Measurements from ENCODE around the gene PZP. TPM values are rescaled to one million over a fixed set of nuclear protein-coding genes. Genes with fewer than 3 reads are reported as not detected.

Gene PZP
- total and polyA plus RNA-seq, 9 of the 15 experiments (the other 6 are each of a cell fraction or from before 2014, with no cell fraction given), result 0.01 TPM; not detected in 8

DNA sequence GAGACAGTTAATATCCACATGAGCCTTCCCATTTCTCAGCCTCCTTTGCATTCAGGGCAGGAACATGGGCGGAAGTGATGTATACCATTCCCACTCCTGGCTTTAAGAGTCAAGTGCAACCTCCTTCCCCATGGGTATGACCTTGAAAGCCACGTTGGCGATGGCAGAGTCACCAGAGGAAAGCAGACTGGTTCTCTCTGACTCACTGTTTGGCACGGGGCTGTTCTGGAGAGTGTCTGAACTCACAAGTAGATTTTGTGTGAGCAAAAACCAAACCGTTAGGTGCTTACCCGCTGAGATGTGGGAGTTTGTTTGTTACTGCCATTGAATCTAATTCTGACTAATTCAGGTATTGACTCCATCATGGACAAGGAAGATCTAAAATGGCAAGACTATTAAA lies 36.7 kb upstream of the PZP start (continued):
- TF ChIP-seq, protein P1, sequence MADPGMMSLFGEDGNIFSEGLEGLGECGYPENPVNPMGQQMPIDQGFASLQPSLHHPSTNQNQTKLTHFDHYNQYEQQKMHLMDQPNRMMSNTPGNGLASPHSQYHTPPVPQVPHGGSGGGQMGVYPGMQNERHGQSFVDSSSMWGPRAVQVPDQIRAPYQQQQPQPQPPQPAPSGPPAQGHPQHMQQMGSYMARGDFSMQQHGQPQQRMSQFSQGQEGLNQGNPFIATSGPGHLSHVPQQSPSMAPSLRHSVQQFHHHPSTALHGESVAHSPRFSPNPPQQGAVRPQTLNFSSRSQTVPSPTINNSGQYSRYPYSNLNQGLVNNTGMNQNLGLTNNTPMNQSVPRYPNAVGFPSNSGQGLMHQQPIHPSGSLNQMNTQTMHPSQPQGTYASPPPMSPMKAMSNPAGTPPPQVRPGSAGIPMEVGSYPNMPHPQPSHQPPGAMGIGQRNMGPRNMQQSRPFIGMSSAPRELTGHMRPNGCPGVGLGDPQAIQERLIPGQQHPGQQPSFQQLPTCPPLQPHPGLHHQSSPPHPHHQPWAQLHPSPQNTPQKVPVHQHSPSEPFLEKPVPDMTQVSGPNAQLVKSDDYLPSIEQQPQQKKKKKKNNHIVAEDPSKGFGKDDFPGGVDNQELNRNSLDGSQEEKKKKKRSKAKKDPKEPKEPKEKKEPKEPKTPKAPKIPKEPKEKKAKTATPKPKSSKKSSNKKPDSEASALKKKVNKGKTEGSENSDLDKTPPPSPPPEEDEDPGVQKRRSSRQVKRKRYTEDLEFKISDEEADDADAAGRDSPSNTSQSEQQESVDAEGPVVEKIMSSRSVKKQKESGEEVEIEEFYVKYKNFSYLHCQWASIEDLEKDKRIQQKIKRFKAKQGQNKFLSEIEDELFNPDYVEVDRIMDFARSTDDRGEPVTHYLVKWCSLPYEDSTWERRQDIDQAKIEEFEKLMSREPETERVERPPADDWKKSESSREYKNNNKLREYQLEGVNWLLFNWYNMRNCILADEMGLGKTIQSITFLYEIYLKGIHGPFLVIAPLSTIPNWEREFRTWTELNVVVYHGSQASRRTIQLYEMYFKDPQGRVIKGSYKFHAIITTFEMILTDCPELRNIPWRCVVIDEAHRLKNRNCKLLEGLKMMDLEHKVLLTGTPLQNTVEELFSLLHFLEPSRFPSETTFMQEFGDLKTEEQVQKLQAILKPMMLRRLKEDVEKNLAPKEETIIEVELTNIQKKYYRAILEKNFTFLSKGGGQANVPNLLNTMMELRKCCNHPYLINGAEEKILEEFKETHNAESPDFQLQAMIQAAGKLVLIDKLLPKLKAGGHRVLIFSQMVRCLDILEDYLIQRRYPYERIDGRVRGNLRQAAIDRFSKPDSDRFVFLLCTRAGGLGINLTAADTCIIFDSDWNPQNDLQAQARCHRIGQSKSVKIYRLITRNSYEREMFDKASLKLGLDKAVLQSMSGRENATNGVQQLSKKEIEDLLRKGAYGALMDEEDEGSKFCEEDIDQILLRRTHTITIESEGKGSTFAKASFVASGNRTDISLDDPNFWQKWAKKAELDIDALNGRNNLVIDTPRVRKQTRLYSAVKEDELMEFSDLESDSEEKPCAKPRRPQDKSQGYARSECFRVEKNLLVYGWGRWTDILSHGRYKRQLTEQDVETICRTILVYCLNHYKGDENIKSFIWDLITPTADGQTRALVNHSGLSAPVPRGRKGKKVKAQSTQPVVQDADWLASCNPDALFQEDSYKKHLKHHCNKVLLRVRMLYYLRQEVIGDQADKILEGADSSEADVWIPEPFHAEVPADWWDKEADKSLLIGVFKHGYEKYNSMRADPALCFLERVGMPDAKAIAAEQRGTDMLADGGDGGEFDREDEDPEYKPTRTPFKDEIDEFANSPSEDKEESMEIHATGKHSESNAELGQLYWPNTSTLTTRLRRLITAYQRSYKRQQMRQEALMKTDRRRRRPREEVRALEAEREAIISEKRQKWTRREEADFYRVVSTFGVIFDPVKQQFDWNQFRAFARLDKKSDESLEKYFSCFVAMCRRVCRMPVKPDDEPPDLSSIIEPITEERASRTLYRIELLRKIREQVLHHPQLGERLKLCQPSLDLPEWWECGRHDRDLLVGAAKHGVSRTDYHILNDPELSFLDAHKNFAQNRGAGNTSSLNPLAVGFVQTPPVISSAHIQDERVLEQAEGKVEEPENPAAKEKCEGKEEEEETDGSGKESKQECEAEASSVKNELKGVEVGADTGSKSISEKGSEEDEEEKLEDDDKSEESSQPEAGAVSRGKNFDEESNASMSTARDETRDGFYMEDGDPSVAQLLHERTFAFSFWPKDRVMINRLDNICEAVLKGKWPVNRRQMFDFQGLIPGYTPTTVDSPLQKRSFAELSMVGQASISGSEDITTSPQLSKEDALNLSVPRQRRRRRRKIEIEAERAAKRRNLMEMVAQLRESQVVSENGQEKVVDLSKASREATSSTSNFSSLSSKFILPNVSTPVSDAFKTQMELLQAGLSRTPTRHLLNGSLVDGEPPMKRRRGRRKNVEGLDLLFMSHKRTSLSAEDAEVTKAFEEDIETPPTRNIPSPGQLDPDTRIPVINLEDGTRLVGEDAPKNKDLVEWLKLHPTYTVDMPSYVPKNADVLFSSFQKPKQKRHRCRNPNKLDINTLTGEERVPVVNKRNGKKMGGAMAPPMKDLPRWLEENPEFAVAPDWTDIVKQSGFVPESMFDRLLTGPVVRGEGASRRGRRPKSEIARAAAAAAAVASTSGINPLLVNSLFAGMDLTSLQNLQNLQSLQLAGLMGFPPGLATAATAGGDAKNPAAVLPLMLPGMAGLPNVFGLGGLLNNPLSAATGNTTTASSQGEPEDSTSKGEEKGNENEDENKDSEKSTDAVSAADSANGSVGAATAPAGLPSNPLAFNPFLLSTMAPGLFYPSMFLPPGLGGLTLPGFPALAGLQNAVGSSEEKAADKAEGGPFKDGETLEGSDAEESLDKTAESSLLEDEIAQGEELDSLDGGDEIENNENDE (IDR thresholded peaks at IDR 0.05; ENCODE audit: low read depth, low read length), result no peak
- TF ChIP-seq FOXA1 (IDR thresholded peaks at IDR 0.05; ENCODE audit: borderline replicate concordance) (no peak), CREBBP (IDR thresholded peaks at IDR 0.05; ENCODE audit: low read depth, low read length) (no peak)
